ENCODE results near the gene FAM110D.

Gene FAM110D

DNA sequence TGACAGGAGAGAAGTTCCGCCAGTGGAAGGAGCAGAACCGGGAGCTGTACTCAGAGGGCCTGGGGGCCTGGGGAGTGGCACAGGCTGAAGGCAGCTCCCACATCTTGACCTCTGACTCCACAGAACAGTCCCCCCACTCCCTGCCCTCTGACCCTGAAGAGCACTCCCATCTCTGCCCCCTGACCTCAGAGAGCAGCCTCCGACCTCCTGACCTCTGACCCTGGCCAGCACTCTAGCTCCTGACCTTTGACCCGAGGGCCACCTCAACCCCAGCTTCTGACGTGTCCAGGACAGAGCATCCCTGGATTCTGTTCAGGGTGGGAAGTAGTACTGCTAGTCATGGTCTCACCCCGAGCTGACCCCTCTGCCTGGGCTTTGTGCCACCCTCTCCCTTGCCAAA lies 30.5 kb downstream of the FAM110D start:
- DNase-seq (ENCODE audit: low read depth) = no peak

GRCh38 chr1:26189751-26190275 lies 30.9 kb downstream of the FAM110D start:
- DNase-seq (ENCODE audit: low read depth) = no peak

GRCh38 chr1:26190373-26190987 lies 31.6 kb downstream of the FAM110D start, which contains the start of gene CATSPER4:
Gene CATSPER4, plus strand, starts transcription at chr1:26190602. Its CDS starts 26 bp downstream, at chr1:26190628.
- DNase-seq (ENCODE audit: low read depth) = no peak

DNA sequence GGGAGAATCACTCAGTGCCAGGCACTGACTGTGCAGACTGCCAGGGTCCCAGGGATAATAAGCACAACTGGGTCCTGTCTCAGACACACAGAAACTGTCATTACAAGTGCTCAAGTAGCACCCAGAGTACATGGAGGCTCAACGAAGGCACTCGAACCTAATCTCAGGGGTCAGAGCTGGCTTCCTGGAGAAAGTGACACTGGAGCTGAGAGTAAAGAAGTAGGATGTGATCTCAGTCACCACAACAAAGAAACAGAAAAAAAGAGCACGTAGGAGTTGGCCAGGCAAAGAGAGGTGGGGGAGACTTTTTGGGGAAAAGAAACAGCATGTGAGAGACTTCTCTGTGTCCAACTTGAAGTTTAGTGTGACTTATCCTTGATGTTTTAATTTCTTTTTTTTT lies 32.9 kb downstream of the FAM110D start:
- DNase-seq (ENCODE audit: low read depth) = no peak

DNA sequence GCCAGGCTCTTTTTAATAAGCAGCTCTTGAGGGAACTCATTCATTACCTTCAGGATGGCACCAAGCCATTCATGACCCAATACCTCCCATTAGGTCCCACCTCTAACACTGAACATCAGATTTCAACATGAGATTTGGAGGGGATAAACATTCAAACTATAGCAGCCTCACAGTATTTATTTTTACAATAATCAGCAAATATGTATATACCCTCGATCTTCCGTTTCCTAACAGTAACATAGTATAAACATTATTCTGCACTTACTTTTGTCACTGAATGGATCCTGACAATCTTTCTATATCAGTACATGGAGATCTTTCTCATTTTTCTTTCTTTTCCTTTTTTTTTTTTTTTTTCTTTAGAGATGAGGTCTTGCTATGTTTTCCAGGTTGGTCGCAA lies 36.9 kb downstream of the FAM110D start:
- DNase-seq (ENCODE audit: low read depth) = no peak

DNA sequence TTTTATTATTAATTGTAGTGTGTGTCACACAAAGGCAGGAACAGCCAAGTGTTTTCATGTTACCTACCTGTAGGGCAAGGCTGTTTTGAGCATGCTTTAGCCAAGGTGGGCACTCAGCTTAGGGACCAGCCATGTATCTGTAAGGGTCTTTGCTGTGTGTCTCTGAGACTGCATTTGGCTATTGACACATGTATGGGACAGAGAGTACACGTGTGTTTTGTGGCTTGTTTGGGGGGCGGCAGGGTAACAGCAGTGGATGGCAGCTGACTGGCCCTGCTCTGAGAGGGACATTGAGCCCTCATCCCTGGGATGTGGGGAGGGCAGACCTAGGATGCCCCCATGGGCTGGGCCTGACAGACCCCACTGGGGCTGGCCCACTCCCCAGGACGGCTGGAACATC lies 38.4 kb downstream of the FAM110D start:
- DNase-seq (ENCODE audit: low read depth) = no peak

DNA sequence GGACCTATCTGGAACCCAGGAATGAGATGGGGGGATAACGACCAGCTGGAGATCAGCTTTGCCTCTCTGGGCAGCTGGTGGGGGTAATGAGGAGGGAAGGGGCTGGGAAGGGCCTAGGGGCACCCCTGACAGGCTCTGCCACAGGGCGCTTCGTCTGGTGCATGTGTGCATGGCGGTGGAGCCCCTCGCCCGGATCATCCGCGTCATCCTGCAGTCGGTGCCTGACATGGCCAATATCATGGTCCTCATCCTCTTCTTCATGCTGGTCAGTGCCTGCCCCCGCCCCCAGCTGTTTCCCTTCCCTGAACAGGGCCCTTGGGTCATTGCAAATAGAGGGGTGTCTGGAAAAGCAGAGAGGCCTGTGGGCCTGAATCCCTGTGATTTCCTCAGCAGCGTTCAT lies 38.9 kb downstream of the FAM110D start:
- DNase-seq (ENCODE audit: low read depth) = no peak

GRCh38 chr1:26200413-26200812 lies 41.5 kb downstream of the FAM110D start:
- no peak for DNase-seq (ENCODE audit: low read depth)

- DNase-seq (ENCODE audit: low read depth) = no peak
These were observed 44.9 kb downstream of the FAM110D start for GRCh38 chr1:26203642-26204318.

GRCh38 chr1:26210147-26210870 lies 51.4 kb downstream of the FAM110D start:
- no peak for DNase-seq (ENCODE audit: low read depth)

DNA sequence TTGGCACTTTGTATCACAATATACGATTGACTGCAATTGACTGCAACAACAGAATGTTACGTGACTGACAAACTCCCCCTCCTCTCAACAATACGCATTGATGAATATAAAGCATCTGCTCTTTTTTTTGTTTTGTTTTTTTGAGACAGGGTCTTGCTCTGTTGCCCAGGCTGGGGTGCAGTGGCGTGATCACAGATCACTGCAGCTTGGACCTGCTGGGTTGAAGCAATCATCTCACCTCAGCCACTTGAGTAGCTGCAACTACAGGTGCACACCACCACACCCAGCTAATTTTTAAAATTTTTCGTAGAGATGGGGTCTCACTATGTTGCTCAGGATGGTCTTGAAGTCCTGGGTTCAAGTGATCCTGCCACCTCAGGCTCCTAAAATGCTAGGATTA lies 53.8 kb downstream of the FAM110D start:
- no peak for DNase-seq (ENCODE audit: low read depth)

DNA sequence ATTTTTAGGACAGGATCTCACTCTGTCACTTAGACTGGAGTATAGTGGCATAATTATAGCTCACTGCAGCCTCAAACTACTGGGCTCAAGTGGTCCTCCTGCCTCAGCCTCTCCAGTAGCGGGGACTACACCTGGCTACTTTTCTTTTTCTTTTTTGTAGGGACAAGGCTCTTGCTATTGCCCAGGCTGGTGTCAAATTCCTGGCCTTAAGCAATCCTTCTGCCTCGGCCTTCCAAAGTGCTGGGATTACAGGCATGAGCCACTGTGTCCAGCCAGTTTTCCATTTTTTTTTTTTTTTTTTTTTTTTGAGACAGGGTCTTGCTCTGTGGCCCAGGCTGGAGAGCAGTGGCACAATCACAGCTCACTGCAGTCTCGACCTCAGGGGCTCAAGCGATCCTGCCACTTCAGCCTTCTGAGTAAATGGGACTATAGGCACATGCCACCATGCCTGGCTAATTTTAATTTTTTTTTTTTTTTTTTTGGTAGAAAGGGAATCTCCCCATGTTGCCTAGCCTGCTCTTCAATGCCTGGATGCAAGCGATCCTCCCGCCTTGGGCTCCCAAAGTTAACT lies 54.5 kb downstream of the FAM110D start:
- DNase-seq (ENCODE audit: low read depth) = no peak

All from CMK (cell line).